HG02970 (cell line): ENCODE results near the gene PAX8.
"Not testable (repeated sequence)": the region's sequence is repeated elsewhere in the genome, so short reads cannot be mapped to it uniquely, and the experiment has no call there.

ENCODE experiments used
- ATAC-seq: cut with Tn5 transposase; IDR thresholded peaks from one replicate; pipeline ENCODE4 v1.9.1; 2021; ENCODE audit warnings: mild to moderate bottlenecking, moderate library complexity, moderate number of reproducible peaks; ENCODE audit not compliant: unreplicated experiment, low FRiP score

PAX8 gene

GRCh38 chr2:113278742-113279139 is at the start of gene PAX8:
TSS of gene PAX8 (minus strand) at chr2:113278921. CDS start at chr2:113278394, 527 bp downstream.
- no peak for ATAC-seq

GRCh38 chr2:113328043-113328442 is 49.3 kb upstream of the PAX8 start:
- no peak for ATAC-seq

GRCh38 chr2:113325161-113325731 is 46.5 kb upstream of the PAX8 start:
- ATAC-seq = not testable (repeated sequence)

- ATAC-seq = no peak
Measured at GRCh38 chr2:113324684-113325160, 46.0 kb upstream of the PAX8 start.

GRCh38 chr2:113323129-113323528 is 44.4 kb upstream of the PAX8 start:
- ATAC-seq = not testable (repeated sequence)

- not testable (repeated sequence) for ATAC-seq
Measured at GRCh38 chr2:113320106-113320505, 41.4 kb upstream of the PAX8 start.

GRCh38 chr2:113318941-113319340 is 40.2 kb upstream of the PAX8 start:
- not testable (repeated sequence) for ATAC-seq

GRCh38 chr2:113316085-113316484 is 37.4 kb upstream of the PAX8 start:
- no peak for ATAC-seq

GRCh38 chr2:113314663-113315062 is 35.9 kb upstream of the PAX8 start:
- ATAC-seq = not testable (repeated sequence)

- not testable (repeated sequence) for ATAC-seq
Measured at GRCh38 chr2:113314176-113314575, 35.5 kb upstream of the PAX8 start.

- not testable (repeated sequence) for ATAC-seq
Measured at GRCh38 chr2:113311781-113312180, 33.1 kb upstream of the PAX8 start.

GRCh38 chr2:113311191-113311590 is 32.5 kb upstream of the PAX8 start:
- not testable (repeated sequence) for ATAC-seq

- ATAC-seq = no peak
Measured at GRCh38 chr2:113309655-113310387, 31.1 kb upstream of the PAX8 start.

GRCh38 chr2:113308784-113309183 is 30.1 kb upstream of the PAX8 start:
- not testable (repeated sequence) for ATAC-seq

- not testable (repeated sequence) for ATAC-seq
Measured at GRCh38 chr2:113306207-113306606, 27.5 kb upstream of the PAX8 start.

GRCh38 chr2:113305749-113306148 is 27.0 kb upstream of the PAX8 start:
- not testable (repeated sequence) for ATAC-seq

- no peak for ATAC-seq
Measured at GRCh38 chr2:113305146-113305545, 26.4 kb upstream of the PAX8 start.

- no peak for ATAC-seq
Measured at GRCh38 chr2:113304702-113305101, 26.0 kb upstream of the PAX8 start.

GRCh38 chr2:113302216-113302980 is 23.7 kb upstream of the PAX8 start:
- not testable (repeated sequence) for ATAC-seq

GRCh38 chr2:113300281-113300680 is 21.6 kb upstream of the PAX8 start:
- no peak for ATAC-seq

GRCh38 chr2:113298176-113298575 is 19.5 kb upstream of the PAX8 start:
- ATAC-seq = no peak
